ENCODE measurements around the gene TTC23.

GRCh38 chr15:99167201-99167600 is 82.2 kb downstream of the TTC23 start:
- TF ChIP-seq, protein P1, sequence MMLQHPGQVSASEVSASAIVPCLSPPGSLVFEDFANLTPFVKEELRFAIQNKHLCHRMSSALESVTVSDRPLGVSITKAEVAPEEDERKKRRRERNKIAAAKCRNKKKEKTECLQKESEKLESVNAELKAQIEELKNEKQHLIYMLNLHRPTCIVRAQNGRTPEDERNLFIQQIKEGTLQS (CRISPR knock-in tag; conservative IDR thresholded peaks at IDR 0.05), result no peak
- TF ChIP-seq CREM (CRISPR knock-in tag; IDR thresholded peaks at IDR 0.05) (no peak), CTCF (IDR thresholded peaks at IDR 0.05) (no peak), RELA (CRISPR knock-in tag; IDR thresholded peaks at IDR 0.05; ENCODE audit: borderline replicate concordance) (no peak)
- TF ChIP-seq, protein P2, sequence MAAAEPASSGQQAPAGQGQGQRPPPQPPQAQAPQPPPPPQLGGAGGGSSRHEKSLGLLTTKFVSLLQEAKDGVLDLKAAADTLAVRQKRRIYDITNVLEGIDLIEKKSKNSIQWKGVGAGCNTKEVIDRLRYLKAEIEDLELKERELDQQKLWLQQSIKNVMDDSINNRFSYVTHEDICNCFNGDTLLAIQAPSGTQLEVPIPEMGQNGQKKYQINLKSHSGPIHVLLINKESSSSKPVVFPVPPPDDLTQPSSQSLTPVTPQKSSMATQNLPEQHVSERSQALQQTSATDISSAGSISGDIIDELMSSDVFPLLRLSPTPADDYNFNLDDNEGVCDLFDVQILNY (CRISPR knock-in tag; IDR thresholded peaks at IDR 0.05), result no peak

All from WTC11 (cell line).